Measurements from ENCODE around the gene DNM3.
"Not testable (repeated sequence)": the region's sequence is repeated elsewhere in the genome, so short reads cannot be mapped to it uniquely, and the experiment has no call there.

Gene DNM3

DNA sequence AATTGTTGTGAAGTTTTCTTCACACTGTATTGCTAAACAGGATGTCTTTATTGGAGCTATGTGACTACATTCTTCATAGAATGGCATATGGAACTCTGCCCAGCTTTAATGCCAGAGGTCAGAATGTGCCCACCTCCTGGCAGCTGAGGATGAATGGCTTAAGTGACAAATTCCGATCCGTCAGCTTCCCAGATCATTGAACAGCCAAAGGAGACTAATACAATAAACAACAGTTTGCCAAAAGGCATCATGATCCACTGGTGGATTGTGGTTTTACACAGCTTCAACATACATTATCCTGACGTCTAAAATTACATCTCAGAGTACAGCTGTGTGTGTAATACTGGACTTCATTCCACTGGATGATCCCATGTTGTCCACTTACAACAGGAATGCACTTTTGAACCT, 510.5 kb downstream of the DNM3 start:
- no peak for DNase-seq
- TF ChIP-seq POLR2A (IDR thresholded peaks at IDR 0.05; ENCODE audit: low read length) = no peak
- no peak for TF ChIP-seq GATA1 (IDR thresholded peaks at IDR 0.05; ENCODE audit: low read depth, low read length)

- TF ChIP-seq POLR2A (IDR thresholded peaks at IDR 0.05; ENCODE audit: low read length) (no peak), GATA1 (IDR thresholded peaks at IDR 0.05; ENCODE audit: low read depth, low read length) (no peak)
- DNase-seq = no peak
Measured at GRCh38 chr1:172352435-172352834, 511.1 kb downstream of the DNM3 start.

GRCh38 chr1:172354291-172355274, 513.3 kb downstream of the DNM3 start:
- TF ChIP-seq GATA1 (IDR thresholded peaks at IDR 0.05; ENCODE audit: low read depth, low read length) = no peak
- no peak for TF ChIP-seq POLR2A (IDR thresholded peaks at IDR 0.05; ENCODE audit: low read length)

DNA sequence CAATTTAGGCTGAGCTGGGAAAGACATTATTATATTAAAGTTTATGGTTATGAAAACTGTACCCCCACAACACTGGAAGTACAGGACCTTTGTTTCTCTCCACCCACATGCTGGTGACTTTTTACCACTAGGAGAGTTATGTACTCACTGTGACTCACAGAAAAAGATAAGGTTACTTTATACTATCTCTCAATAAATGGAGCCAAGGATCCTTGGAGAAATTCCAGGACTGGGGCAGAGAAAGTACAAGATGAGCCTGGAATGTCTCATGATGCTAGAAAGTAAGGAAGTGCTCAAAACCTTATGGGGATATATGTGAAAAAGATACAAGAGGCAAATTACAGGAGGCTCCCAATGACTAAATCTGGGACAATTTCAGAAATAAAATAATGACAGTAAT, 515.3 kb downstream of the DNM3 start:
- TF ChIP-seq POLR2A (IDR thresholded peaks at IDR 0.05; ENCODE audit: low read length) = no peak
- no peak for TF ChIP-seq GATA1 (IDR thresholded peaks at IDR 0.05; ENCODE audit: low read depth, low read length)
- no peak for DNase-seq

More at GRCh38 chr1:172354291-172355274, 513.3 kb downstream of the DNM3 start:
- no peak for DNase-seq

DNA sequence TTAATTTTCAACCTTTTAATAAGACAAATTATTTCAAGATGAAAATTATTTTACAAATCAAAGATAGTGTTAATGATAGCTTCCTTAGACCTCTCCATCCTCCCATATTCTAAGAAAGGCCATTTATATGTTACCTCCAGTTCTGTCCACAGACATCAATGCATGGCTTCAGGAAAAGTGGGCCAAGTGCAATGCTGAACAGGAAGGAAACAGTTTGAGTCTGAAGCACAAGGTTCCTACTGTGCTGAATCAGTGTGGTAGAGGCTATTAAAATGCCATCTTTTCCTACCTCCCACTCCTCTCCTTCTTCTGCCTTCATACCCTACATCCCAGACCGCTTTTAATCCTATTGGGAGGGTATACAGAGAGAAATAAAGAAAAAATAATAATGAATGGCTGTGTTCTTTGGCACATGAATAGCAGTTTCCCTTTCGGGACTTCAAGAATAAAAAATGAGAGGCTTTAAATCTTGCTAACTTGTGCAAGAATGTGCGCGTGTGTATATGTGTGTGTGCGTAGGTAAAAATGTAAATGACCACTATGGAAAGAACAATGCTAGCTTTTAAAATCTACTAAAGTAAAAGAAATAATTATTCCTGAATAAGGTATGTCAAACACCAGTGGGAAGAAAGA, 516.6 kb downstream of the DNM3 start:
- no peak for TF ChIP-seq GATA1 (IDR thresholded peaks at IDR 0.05; ENCODE audit: low read depth, low read length)
- no peak for TF ChIP-seq POLR2A (IDR thresholded peaks at IDR 0.05; ENCODE audit: low read length)
- DNase-seq = no peak

GRCh38 chr1:172359491-172359999, 518.2 kb downstream of the DNM3 start:
- no peak for DNase-seq
- TF ChIP-seq POLR2A (IDR thresholded peaks at IDR 0.05; ENCODE audit: low read length) (no peak), GATA1 (IDR thresholded peaks at IDR 0.05; ENCODE audit: low read depth, low read length) (no peak)

GRCh38 chr1:172360511-172360910, 519.2 kb downstream of the DNM3 start:
- TF ChIP-seq POLR2A (IDR thresholded peaks at IDR 0.05; ENCODE audit: low read length) = no peak
- no peak for DNase-seq

DNA sequence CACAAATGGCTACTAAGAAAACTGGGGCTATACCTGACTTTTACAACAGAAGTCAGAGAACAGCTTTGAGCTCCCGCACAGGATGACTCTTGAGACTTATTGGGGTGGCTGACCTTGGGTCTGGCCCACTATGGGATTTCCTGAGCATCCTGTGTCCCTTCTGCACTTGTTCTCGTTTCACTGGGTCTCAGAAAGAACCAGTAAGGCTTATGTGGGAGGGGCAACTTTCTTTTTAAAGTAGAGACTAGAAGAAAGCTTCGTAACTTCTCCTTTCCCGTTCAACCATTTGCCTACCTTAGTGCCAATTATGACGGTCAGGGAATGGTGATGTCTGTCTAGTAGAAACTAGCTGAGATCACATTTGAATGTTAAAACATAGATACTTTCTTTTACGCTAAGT, 519.7 kb downstream of the DNM3 start:
- no peak for DNase-seq
- no peak for TF ChIP-seq POLR2A (IDR thresholded peaks at IDR 0.05; ENCODE audit: low read length)
- TF ChIP-seq GATA1 (IDR thresholded peaks at IDR 0.05; ENCODE audit: low read depth, low read length) = no peak

DNA sequence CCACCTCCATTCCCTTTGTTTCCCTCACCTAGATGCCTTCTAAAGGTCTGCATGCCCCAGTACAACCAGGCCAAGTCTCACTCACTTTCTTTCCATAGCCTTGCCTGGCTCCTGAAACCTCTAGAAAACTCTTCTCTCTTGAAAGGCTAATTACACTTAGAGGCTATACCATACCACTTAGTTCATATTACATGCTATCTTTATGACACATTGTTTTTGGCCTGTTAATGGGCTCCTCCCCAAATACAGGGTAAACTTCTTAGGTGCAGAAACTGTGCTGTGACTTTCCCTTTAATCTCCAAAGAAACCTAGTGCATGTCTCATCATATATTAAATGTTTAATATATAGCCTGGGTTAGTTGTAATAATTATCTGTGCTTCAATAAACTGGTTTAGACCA, 522.6 kb downstream of the DNM3 start:
- no peak for TF ChIP-seq POLR2A (IDR thresholded peaks at IDR 0.05; ENCODE audit: low read length)
- TF ChIP-seq GATA1 (IDR thresholded peaks at IDR 0.05; ENCODE audit: low read depth, low read length) = no peak
- no peak for DNase-seq

- not testable (repeated sequence) for DNase-seq
Measured at GRCh38 chr1:172371646-172372045, 530.3 kb downstream of the DNM3 start.

- no peak for TF ChIP-seq POLR2A (IDR thresholded peaks at IDR 0.05; ENCODE audit: low read length)
- TF ChIP-seq GATA1 (IDR thresholded peaks at IDR 0.05; ENCODE audit: low read depth, low read length) = no peak
- DNase-seq = no peak
Measured at GRCh38 chr1:172373864-172374263, 532.6 kb downstream of the DNM3 start.

DNA sequence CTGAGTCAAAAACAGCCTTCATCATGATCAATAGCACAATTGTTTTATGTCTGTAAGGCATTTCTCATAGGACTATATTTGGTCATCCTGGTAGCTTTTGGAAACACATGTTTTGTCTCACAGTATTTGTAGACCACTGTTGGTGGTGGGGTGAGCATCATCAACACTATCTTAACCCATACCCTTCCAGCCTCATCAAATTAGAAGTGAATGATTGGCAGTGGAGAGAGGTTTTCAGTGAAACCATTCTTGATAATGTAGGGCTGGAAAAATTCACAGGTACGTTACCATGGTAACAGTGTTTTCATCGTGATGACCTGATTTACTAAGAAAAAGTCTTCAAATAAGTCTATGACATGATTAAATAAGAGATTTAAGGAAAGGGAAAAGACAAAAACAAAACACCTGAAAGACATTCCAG, 533.9 kb downstream of the DNM3 start:
- TF ChIP-seq POLR2A (IDR thresholded peaks at IDR 0.05; ENCODE audit: low read length) = no peak
- TF ChIP-seq GATA1 (IDR thresholded peaks at IDR 0.05; ENCODE audit: low read depth, low read length) = no peak

GRCh38 chr1:172376431-172376830, 535.1 kb downstream of the DNM3 start:
- TF ChIP-seq POLR2A (IDR thresholded peaks at IDR 0.05; ENCODE audit: low read length) (no peak), GATA1 (IDR thresholded peaks at IDR 0.05; ENCODE audit: low read depth, low read length) (no peak)
- no peak for DNase-seq

More for the DNA sequence above, 533.9 kb downstream of the DNM3 start:
- no peak for DNase-seq

GRCh38 chr1:172377565-172377964, 536.3 kb downstream of the DNM3 start:
- no peak for TF ChIP-seq GATA1 (IDR thresholded peaks at IDR 0.05; ENCODE audit: low read depth, low read length)
- TF ChIP-seq POLR2A (IDR thresholded peaks at IDR 0.05; ENCODE audit: low read length) = no peak
- DNase-seq = no peak
